HFFc6 (cell line): ENCODE measurements around the gene LRP3. TPM values are rescaled to one million over a fixed set of nuclear protein-coding genes. Genes with fewer than 3 reads are reported as not detected.

ENCODE experiments used
- DNase-seq: peaks from one replicate; pipeline ENCODE4 v3.0.0-alpha.2; 2018
- H3K27ac Mint-ChIP-seq: 2 replicates; pipeline ENCODE4 v1.8.0; 2020; ENCODE audit warnings: mild to moderate bottlenecking, mixed read lengths
- H3K27me3 Mint-ChIP-seq: 2 replicates; pipeline ENCODE4 v1.8.0; 2021; ENCODE audit warnings: mild to moderate bottlenecking, moderate library complexity, mixed read lengths; ENCODE audit not compliant: insufficient read depth
- H3K36me3 Mint-ChIP-seq: 2 replicates; pipeline ENCODE4 v1.8.0; 2021; ENCODE audit warnings: low read depth, mixed read lengths
- H3K4me1 Mint-ChIP-seq: 2 replicates; pipeline ENCODE4 v1.8.0; 2020; ENCODE audit warnings: low read depth, mixed read lengths
- H3K4me3 Mint-ChIP-seq: 2 replicates; pipeline ENCODE4 v1.8.0; 2020; ENCODE audit warnings: mild to moderate bottlenecking, moderate library complexity, mixed read lengths
- H3K9me3 Mint-ChIP-seq: 2 replicates; pipeline ENCODE4 v1.8.0; 2020; ENCODE audit warnings: mild to moderate bottlenecking, mixed read lengths
- total RNA-seq, 6 experiments: library from RNA; stranded (reverse); fragmentation: NEBNext Ultra II Directional; extraction: Animal tissue kit (Norgen Biotek cat#: 25700); gene quantifications; 2 replicates in 1 of 6; 3 replicates in 5 of 6; pipeline ENCODE4 v1.2.3, GENCODE V29; 2021
- TF ChIP-seq, protein P1 (sequence below): fragments of 200-600 bp; sonication (generic); IDR thresholded peaks from 2 replicates; pipeline ENCODE4 v1.5.0; 2021; ENCODE audit warnings: antibody characterized with exemption, mild to moderate bottlenecking

The LRP3 gene
- total RNA-seq, 6 experiments from 2014 or later = 1.9 to 17.7 (median 2.4) TPM

DNA sequence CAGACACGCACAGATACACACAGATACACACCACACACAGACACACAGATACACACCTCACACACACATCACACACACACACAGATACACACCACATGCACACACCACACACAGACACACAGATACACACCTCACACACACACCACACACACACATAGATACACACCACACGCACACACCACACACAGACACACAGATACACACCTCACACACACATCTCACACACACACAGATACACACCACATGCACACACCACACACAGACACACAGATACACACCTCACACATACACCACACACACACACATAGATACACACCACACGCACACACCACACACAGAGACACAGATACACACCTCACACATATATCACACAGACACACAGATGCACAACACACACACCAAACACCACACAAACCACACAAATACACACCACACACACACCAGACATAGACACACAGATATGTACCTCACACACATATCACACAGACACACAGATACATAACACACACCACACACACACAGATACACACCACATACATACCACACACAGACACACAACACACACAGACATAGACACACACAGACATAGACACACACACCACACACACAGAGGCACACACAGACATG is 55.7 kb downstream of the LRP3 start:
- H3K36me3 Mint-ChIP-seq = no peaks in the 10 kb centered on the region
- no peak overlapping the region for H3K4me3 Mint-ChIP-seq
- no peaks in the 10 kb centered on the region for H3K9me3 Mint-ChIP-seq
- H3K27ac Mint-ChIP-seq = no peak overlapping the region
- H3K4me1 Mint-ChIP-seq = no peaks in the 10 kb centered on the region
- TF ChIP-seq, protein P1, sequence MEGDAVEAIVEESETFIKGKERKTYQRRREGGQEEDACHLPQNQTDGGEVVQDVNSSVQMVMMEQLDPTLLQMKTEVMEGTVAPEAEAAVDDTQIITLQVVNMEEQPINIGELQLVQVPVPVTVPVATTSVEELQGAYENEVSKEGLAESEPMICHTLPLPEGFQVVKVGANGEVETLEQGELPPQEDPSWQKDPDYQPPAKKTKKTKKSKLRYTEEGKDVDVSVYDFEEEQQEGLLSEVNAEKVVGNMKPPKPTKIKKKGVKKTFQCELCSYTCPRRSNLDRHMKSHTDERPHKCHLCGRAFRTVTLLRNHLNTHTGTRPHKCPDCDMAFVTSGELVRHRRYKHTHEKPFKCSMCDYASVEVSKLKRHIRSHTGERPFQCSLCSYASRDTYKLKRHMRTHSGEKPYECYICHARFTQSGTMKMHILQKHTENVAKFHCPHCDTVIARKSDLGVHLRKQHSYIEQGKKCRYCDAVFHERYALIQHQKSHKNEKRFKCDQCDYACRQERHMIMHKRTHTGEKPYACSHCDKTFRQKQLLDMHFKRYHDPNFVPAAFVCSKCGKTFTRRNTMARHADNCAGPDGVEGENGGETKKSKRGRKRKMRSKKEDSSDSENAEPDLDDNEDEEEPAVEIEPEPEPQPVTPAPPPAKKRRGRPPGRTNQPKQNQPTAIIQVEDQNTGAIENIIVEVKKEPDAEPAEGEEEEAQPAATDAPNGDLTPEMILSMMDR = no peak
- peaks cover 4% of the 10 kb centered on the region for H3K27me3 Mint-ChIP-seq
- no peak for DNase-seq

DNA sequence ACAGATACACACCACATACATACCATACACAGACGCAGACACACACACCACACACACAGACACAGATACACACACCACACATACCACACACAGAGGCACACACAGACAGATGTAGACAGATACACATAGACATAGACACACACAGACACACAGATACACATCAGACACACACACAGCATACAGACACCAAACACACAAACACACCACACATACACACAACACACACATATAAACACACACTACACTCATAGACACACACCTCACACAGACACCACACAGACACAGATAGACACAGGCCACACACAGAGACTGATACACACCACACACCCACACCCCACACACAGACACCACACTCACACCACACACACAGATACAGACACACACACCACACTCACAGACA is 56.4 kb downstream of the LRP3 start:
- DNase-seq = no peak
- H3K4me1 Mint-ChIP-seq = no peaks in the 10 kb centered on the region
- no peak overlapping the region for H3K4me3 Mint-ChIP-seq
- H3K27me3 Mint-ChIP-seq = peaks cover 8% of the 10 kb centered on the region
- no peaks in the 10 kb centered on the region for H3K36me3 Mint-ChIP-seq
- TF ChIP-seq, protein P1 = no peak
- H3K27ac Mint-ChIP-seq = no peak overlapping the region
- no peaks in the 10 kb centered on the region for H3K9me3 Mint-ChIP-seq

DNA sequence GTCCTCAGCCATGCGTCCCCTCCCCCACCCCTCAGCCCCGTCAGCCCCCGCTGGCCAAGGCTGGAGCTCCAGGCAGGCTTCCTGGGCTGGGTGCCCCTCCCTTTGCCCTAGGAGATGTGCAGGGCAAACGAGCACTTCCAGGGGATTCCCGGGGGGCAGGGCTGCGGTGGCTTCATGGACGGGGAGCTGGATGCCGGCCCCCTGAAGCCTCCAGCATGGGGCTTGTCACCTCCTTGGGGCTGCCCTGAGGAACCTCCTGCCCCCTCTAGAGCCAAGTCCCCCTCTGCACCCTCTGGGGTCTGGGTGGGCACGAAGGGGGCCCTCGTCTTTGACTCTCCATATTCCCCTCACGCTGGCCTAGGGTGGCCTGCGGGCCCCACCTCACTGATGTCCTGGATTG is 56.9 kb downstream of the LRP3 start:
- Mint-ChIP-seq H3K4me1 (no peaks in the 10 kb centered on the region), H3K36me3 (no peaks in the 10 kb centered on the region), H3K4me3 (no peak overlapping the region), H3K27me3 (peaks cover 8% of the 10 kb centered on the region), H3K27ac (no peak overlapping the region), H3K9me3 (no peaks in the 10 kb centered on the region)
- TF ChIP-seq, protein P1 = no peak
- no peak for DNase-seq

DNA sequence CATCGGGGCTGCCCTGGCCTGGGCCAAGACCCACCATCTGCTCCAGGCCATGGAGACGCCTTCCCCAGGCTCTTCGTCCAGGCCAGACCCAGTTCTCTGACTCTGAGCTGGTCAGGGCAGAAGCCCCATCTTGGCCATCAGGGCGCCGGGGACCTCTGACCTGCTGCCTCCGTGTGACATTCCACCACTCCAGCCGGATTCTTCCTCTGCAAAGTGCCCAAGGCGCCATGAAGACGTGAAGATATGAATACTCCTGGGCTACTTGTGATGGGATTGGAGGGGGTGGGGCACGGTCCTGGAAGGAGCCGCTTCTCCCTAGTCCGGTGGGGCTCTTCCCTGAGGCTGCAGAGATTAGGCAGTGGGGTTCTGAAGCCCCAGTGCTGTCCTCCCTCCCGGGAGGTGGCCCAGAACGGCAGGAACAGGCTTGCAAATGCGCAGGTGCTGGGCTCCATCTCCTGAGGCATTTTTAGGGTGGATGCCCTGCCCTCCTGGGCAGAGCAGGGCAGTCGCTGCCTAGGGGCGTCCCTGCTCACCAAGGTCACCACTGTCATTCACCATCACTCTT is 57.5 kb downstream of the LRP3 start:
- no peak for DNase-seq
- Mint-ChIP-seq H3K4me1 (no peaks in the 10 kb centered on the region), H3K9me3 (no peaks in the 10 kb centered on the region), H3K4me3 (no peak overlapping the region), H3K27me3 (peaks cover 11% of the 10 kb centered on the region), H3K36me3 (no peaks in the 10 kb centered on the region), H3K27ac (no peak overlapping the region)
- TF ChIP-seq, protein P1 = no peak

GRCh38 chr19:33252418-33252962 is 58.4 kb downstream of the LRP3 start:
- peaks cover 13% of the 10 kb centered on the region for H3K27me3 Mint-ChIP-seq
- H3K4me1 Mint-ChIP-seq = no peaks in the 10 kb centered on the region
- DNase-seq = no peak
- TF ChIP-seq, protein P1 = no peak
- H3K9me3 Mint-ChIP-seq = no peaks in the 10 kb centered on the region
- no peak overlapping the region for H3K27ac Mint-ChIP-seq
- H3K4me3 Mint-ChIP-seq = no peak overlapping the region
- H3K36me3 Mint-ChIP-seq = no peaks in the 10 kb centered on the region
